GM13977 (cell line): ENCODE results near the gene LARP4.
"Not testable (repeated sequence)": the region's sequence is repeated elsewhere in the genome, so short reads cannot be mapped to it uniquely, and the experiment has no call there.

Source experiments
- DNase-seq: peaks from one replicate; pipeline ENCODE4 v3.0.0; 2012; ENCODE audit warnings: low spot score
- CTCF ChIP-seq: IDR thresholded peaks from 2 replicates; pipeline ENCODE4 v1.5.1; 2012; ENCODE audit warnings: mild to moderate bottlenecking, control low read depth; ENCODE audit not compliant: insufficient read depth; ENCODE audit errors: extremely low read depth, missing control alignments
- in situ Hi-C: fragments of 300-500 bp; cut with MboI; formaldehyde crosslinking; loops from one replicate; pipeline ENCODE4 v1.12.0; 2022; ENCODE audit warnings: low sequenced_read_pairs, low pct_unique_long_range_greater_than_20kb, mixed read lengths, inconsistent platforms; ENCODE audit not compliant: unreplicated experiment

The LARP4 gene

GRCh38 chr12:50355365-50355764 is 45.3 kb upstream of the LARP4 start:
- no peak for DNase-seq
- no peak for TF ChIP-seq CTCF
- in situ Hi-C loops: no loop called here

- no peak for TF ChIP-seq CTCF
- in situ Hi-C loops: no loop called here
- DNase-seq: no peak
Observed at GRCh38 chr12:50362671-50363070, 38.0 kb upstream of the LARP4 start.

DNA sequence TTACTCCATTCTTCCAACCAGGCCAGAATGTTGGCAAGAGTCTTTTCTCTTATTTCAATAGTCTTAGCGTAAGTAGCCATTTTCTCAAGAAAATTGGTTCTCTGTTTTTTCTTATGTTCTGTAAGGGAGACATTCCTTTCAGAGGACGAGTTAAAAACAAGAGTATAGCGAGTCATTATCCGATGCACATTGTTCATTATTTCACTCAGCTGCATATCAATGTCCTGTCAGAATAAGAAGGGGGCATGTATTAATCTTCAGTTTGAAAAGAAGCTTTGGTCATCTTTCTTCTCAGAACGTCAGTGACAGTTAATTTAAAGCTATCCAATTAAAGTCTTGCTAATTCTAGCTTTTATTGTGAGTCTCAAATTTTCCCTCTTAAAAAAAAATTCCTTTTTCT is 37.5 kb upstream of the LARP4 start:
- DNase-seq: no peak
- in situ Hi-C loops: no loop called here
- no peak for TF ChIP-seq CTCF

GRCh38 chr12:50365709-50366406 is 34.8 kb upstream of the LARP4 start:
- TF ChIP-seq CTCF: no peak
- in situ Hi-C loops: no loop called here
- DNase-seq: no peak

DNA sequence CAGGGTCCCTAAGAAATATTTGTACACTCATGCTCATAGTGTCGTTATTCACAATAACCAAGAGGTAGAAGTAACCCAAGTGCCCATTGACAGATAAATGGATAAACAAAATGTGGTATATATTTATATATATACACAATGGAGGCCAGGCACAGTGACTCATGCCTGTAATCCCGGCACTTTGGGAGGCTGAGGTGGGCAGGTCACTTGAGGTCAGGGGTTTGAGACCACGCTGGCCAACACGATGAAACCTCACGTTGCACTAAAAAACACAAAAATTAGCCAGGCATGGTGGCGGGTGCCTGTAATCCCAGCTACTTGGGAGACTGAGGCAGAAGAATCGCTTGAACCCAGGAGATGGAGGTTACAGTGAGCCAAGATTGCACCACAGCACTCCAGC is 30.0 kb upstream of the LARP4 start:
- DNase-seq, in situ Hi-C loops: not testable (repeated sequence)

DNA sequence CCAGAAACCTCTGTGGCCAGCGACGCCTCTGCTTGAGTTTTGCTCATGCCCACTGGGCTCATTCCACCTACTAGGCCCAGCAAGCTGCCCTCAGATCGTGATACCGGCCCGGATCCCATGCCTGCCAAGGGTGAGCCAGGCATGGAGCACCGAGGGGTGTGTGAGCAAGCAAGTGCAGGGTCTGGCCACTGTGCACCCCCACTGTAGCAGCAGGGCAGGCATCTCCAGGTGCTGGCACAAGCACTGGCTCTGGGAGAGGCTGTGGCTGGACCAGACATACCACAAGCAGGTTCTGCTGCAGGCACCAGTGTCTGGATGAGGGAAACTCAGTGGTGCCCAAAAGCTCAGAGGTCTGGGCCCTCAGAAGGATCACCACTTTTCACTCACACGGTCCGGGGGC is 24.9 kb upstream of the LARP4 start:
- no peak for TF ChIP-seq CTCF
- no peak for DNase-seq
- in situ Hi-C loops: no loop called here

- in situ Hi-C loops: no loop called here
- TF ChIP-seq CTCF: no peak
- DNase-seq: no peak
Observed at GRCh38 chr12:50380761-50381325, 19.8 kb upstream of the LARP4 start.
